Smooth muscle cell (in vitro differentiated cells): ENCODE data around the gene TMEM158. TPM values are rescaled to one million over a fixed set of nuclear protein-coding genes. Genes with fewer than 3 reads are reported as not detected.

Experiments used
- polyA plus RNA-seq: library from polyadenylated mRNA; unstranded; fragments of >200 nt; fragmentation: Nextera tagmentation; extraction: Ambion mirVana; gene quantifications from 2 replicates; pipeline ENCODE4 v1.2.1, GENCODE V29; 2016
- small RNA-seq: library from RNA; depleted of rRNA; stranded (forward); fragments of <200 nt; gene quantifications from one replicate; pipeline ENCODE3, GENCODE V24; 2014
- total RNA-seq: library from RNA; depleted of rRNA; stranded (reverse); fragments of >200 nt; gene quantifications from 2 replicates; pipeline ENCODE4 v1.2.3, GENCODE V29; 2014

TMEM158 gene
- total and polyA plus RNA-seq, 2 experiments from 2014 or later = 16.8 to 70.9 TPM

Small RNA genes within 50 kb of the gene (small RNA-seq; reads per million reads assigned to genes)
- not detected for gene RF00012

Other genes with a start within 250 kb of the TMEM158 start
- gene CLEC3B, start 200.0 kb downstream of the TMEM158 start, total RNA-seq = not detected in 2 replicates
- gene CLEC3B, start 200.0 kb downstream of the TMEM158 start, polyA plus RNA-seq = 0.58 TPM in 1 of 2 replicates, not detected in the other
- gene CDCP1, start 79.9 kb downstream of the TMEM158 start, total RNA-seq = 3.7 and 7.9 TPM in 2 replicates
- gene CDCP1, start 79.9 kb downstream of the TMEM158 start, polyA plus RNA-seq = 2.5 and 8.3 TPM in 2 replicates
- gene LARS2, start 162.3 kb upstream of the TMEM158 start, total RNA-seq = 14.5 and 19.0 TPM in 2 replicates
- 11.1 and 12.8 TPM in 2 replicates for gene LARS2, start 162.3 kb upstream of the TMEM158 start, polyA plus RNA-seq